ENCODE results near the gene MTMR8. TPM values are rescaled to one million over a fixed set of nuclear protein-coding genes. Genes with fewer than 3 reads are reported as not detected.

MTMR8 gene
- total and polyA plus RNA-seq, 7 donors, result 0.10 to 0.71 (median 0.25) TPM

DNA sequence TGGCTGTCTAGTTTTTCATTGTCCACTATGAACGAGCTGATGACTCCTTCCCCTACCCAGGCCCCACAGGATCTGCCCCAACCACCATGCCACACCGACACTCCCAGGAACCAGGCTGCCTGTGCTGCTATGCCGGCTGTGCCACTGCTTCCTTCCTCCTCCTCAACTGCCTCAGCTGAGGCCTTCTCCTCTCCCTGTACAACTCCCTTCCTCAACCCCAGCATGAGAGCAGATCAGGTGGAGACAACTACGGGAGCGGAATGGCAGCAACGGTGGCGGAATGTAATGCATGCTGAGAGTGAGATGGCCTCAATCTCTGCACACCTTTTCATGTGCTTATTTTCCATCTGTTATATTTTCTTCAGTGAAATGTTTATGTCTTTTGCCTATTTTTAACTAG, 88.5 kb downstream of the MTMR8 start:
- Histone ChIP-seq H3K27ac (no peak overlapping the region), H3K4me3 (no peak overlapping the region), H3K27me3 (ENCODE audit: insufficient read depth in 3 of 3, low read length in 2 of 3) (no peaks in the 10 kb centered on the region), H3K9me3 (no peaks in the 10 kb centered on the region), H3K4me1 (no peaks in the 10 kb centered on the region), H3K36me3 (ENCODE audit: insufficient read depth in 1 of 2, low read depth in 1 of 2) (no peaks in the 10 kb centered on the region)
- TF ChIP-seq, protein P1, sequence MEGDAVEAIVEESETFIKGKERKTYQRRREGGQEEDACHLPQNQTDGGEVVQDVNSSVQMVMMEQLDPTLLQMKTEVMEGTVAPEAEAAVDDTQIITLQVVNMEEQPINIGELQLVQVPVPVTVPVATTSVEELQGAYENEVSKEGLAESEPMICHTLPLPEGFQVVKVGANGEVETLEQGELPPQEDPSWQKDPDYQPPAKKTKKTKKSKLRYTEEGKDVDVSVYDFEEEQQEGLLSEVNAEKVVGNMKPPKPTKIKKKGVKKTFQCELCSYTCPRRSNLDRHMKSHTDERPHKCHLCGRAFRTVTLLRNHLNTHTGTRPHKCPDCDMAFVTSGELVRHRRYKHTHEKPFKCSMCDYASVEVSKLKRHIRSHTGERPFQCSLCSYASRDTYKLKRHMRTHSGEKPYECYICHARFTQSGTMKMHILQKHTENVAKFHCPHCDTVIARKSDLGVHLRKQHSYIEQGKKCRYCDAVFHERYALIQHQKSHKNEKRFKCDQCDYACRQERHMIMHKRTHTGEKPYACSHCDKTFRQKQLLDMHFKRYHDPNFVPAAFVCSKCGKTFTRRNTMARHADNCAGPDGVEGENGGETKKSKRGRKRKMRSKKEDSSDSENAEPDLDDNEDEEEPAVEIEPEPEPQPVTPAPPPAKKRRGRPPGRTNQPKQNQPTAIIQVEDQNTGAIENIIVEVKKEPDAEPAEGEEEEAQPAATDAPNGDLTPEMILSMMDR (IDR thresholded peaks at IDR 0.05), result no peak
- DNase-seq, result no peak
- intact Hi-C loops (cut with DNase I), result no loop called here
- 86 to 96% (median 95%) methylated on average over 7 of the region's 7 CpGs for WGBS, 3 donors
- no peak for ATAC-seq

DNA sequence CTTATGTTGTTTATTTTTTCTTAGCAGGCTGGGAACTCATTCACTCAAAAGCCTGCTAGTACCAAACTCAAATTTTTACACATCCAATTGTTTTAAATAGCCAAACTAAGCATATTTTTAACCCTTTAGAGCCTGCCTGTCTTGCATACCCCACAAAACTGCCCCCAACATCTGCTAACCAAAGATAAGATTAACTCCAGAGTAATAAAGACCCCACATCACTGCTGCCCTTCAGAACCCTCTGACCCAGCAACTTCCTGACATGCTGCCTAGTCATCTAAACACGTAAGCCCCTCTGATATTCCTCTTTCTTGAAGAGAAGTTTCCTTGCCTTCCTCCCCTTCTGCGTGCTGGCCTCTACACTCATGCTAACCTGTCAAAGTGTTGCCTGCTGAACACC, 104.1 kb downstream of the MTMR8 start:
- no peaks in the 10 kb centered on the region for H3K27me3 ChIP-seq (ENCODE audit: insufficient read depth in 3 of 3, low read length in 2 of 3)
- WGBS, 3 donors, result 54 to 80% (median 64%) methylated on average over 2 of the region's 2 CpGs
- DNase-seq (no peak), ATAC-seq (no peak)
- H3K36me3 ChIP-seq (ENCODE audit: insufficient read depth in 1 of 2, low read depth in 1 of 2), result no peaks in the 10 kb centered on the region
- no peaks in the 10 kb centered on the region for H3K4me1 ChIP-seq
- no peaks in the 10 kb centered on the region for H3K9me3 ChIP-seq
- H3K27ac ChIP-seq, result no peak overlapping the region
- TF ChIP-seq, protein P1 (IDR thresholded peaks at IDR 0.05), result no peak
- intact Hi-C loops (cut with DNase I), result no loop called here
- H3K4me3 ChIP-seq, result no peak overlapping the region

DNA sequence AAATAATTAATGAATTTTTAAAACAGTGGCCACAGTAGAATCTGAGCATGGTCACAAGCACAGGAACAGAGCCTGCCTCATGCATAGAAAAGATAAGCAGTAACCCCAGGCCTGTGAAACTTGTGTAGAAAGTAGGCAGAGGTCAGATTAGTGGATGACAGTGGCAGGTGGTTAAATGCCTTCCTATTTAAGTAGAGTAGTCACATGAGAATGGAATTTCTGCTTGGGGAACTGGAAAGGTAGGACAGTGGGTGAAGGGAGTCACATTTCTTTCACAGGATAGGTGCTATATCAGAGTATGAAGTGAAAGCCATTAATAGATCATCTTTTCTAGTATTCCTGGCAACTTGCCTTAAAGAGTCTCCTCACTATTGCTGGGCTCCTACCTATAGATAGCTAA, 130.0 kb downstream of the MTMR8 start:
- Histone ChIP-seq H3K36me3 (ENCODE audit: insufficient read depth in 1 of 2, low read depth in 1 of 2) (no peaks in the 10 kb centered on the region), H3K9me3 (no peaks in the 10 kb centered on the region), H3K4me1 (no peaks in the 10 kb centered on the region), H3K27me3 (ENCODE audit: insufficient read depth in 3 of 3, low read length in 2 of 3) (no peaks in the 10 kb centered on the region), H3K27ac (peak overlapping the region; percentile 42), H3K4me3 (no peak overlapping the region)
- peak; percentile 85 to 98 (median 90) for ATAC-seq
- no peak for DNase-seq
- TF ChIP-seq, protein P1 (IDR thresholded peaks at IDR 0.05), result no peak
- intact Hi-C loops (cut with DNase I), result no loop called here

DNA sequence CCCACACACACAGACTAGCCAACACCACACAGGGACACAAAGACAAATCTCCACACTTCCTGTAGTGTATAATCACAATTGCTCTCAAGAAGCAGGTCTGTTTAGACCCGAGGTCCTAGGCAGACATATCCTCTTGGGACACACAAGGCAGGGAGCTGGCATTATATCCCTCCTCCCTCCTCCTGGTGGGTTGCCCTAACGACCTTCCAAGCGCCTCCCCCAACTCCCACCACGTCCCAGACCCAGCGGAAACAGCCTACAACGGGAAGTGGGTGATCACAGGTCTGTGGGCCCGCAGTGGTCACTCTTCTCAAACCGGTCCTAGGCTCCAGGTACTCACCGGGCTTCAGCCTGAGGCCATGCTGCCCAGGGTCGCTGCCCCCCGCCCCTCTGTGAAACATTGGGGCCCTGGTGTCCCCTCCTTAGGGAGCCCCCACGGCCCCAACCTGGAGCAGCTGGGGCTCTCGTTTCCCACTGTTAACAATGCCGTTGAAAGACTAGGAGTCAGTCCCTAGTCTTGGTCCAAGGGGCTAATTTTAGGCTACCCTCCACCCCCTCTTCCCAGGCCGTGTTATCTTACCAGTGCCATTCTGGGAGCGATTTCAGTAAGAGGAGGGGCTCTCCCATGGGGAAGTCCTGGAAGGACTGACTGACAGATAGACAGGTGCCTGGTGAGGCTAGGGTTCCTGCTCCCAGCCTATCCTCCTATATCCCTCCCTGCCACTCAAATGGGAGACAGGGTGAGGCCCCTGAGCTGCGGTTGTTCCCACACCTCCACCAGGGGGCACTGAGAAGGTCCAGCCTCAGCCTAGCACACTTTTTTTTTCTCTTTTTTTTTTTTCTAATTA, 164.9 kb downstream of the MTMR8 start, which contains the start of gene ASB12:
ASB12 (minus strand) TSS at position 485 of the 848 bp plus-strand sequence. CDS start 4,957 bp downstream, outside the sequence.
- ATAC-seq (peak; percentile 94 to 98 (median 96)), DNase-seq (peak; percentile 21 to 65)
- peak within 1 kb of the TSS; percentile 85 for H3K27ac ChIP-seq
- H3K27me3 ChIP-seq (ENCODE audit: insufficient read depth in 3 of 3, low read length in 2 of 3), result peaks cover 0 to 6% (median 0%) of the 10 kb centered on the region in 3 donors
- H3K4me1 ChIP-seq, result peaks cover 9% of the 10 kb centered on the region
- H3K9me3 ChIP-seq, result no peaks in the 10 kb centered on the region
- intact Hi-C loops (cut with DNase I), result no loop called here
- WGBS, 3 donors, result 33 to 37% (median 34%) methylated on average over 15 to 17 of the region's 17 CpGs
- TF ChIP-seq, protein P1 (IDR thresholded peaks at IDR 0.05), result peak; percentile 46
- peak within 1 kb of the TSS; percentile 59 for H3K4me3 ChIP-seq
- H3K36me3 ChIP-seq (ENCODE audit: insufficient read depth in 1 of 2, low read depth in 1 of 2), result no peaks in the 10 kb centered on the region

Measured in psoas muscle (tissue), 8 donors.